ENCODE results near the gene ANTKMT. TPM values are rescaled to one million over a fixed set of nuclear protein-coding genes. Genes with fewer than 3 reads are reported as not detected.

ANTKMT gene, protein sequence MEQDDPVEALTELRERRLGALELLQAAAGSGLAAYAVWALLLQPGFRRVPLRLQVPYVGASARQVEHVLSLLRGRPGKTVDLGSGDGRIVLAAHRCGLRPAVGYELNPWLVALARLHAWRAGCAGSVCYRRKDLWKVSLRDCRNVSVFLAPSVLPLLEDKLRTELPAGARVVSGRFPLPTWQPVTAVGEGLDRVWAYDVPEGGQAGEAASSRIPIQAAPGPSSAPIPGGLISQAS
- total RNA-seq: 46.1 and 75.9 TPM in 2 replicates

DNA sequence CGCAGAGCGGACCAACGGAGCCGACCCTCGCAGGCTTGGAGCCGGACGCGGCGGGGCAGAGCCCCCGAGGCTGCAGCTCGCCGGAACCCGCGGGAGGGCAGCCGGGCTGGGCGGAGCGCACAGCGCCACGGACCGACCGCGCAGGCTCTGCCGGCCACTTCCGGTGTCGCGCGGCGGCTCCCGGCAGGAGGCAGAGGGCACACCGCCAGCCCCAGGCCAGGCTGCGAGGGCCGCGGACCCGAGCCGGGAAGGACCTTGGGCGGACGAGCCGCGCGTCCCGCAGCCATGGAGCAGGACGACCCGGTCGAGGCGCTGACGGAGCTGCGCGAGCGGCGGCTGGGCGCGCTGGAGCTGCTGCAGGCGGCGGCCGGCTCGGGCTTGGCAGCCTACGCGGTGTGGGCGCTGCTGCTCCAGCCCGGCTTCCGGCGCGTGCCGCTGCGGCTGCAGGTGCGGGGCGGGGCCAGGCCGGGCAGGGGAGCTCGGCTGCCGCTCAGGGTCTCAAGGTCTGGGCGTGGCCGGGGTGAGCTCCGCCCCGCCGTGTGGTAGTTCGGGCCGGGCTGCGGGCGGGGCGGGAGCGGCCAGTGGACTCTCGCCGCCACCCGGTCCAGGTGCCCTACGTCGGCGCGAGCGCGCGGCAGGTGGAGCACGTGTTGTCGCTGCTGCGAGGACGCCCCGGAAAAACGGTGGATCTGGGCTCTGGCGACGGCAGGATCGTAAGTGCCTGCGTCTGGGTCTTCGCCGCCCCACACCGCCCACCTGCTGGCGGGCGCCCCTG is at the start of gene ANTKMT:
TSS of gene ANTKMT (plus strand) at position 157 of the 775 bp plus-strand sequence. CDS start at position 286, 129 bp downstream.

DNA sequence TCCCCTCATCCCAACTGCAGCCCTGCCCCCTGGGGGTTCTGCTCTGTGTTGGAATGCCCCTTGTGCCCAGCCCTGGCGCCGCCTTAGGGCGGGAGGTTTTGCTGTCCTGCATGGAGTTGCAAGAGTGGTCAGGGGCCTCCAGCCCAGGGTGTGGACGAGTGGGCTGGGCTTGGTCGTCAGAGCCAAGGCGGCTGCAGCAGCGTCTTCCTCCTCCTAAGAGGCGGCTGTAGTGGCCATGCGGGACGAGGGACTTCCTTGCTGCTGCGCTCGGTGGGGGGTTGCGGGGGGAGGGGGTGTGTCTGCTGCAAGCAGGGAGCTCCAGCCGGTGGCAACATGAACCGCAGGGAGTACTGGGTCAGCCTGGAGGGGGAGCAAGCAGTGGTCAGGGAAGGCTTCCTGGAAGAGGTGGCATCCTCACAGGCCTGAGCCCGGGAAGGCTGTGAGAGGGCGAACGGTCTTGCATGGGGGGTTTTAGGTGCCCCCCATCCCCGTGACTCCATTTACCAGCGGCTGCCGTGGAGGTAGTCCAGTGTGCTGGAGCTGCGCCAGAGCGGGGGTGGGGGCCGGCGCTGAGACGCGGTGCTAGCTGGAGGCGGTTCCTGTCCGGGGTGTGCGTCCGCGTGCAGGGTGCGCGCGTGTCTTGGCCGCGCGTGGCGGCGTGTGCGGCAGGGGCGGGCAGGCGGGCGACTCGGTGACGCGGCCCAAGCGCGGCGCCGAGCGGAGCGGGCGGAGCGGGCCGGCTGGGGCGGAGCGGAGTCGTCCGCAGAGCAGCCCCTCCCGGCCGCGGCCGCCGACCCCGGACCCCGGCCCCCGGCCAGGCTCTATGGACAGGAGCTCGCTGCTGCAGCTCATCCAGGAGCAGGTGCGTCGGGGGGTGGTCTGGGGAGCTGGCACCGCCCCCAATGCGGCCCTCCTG is 45.7 kb upstream of the ANTKMT start, which contains the start of gene RHBDL1:
TSS of gene RHBDL1 (plus strand) at position 704 of the 916 bp plus-strand sequence. CDS start at position 824, 120 bp downstream.

DNA sequence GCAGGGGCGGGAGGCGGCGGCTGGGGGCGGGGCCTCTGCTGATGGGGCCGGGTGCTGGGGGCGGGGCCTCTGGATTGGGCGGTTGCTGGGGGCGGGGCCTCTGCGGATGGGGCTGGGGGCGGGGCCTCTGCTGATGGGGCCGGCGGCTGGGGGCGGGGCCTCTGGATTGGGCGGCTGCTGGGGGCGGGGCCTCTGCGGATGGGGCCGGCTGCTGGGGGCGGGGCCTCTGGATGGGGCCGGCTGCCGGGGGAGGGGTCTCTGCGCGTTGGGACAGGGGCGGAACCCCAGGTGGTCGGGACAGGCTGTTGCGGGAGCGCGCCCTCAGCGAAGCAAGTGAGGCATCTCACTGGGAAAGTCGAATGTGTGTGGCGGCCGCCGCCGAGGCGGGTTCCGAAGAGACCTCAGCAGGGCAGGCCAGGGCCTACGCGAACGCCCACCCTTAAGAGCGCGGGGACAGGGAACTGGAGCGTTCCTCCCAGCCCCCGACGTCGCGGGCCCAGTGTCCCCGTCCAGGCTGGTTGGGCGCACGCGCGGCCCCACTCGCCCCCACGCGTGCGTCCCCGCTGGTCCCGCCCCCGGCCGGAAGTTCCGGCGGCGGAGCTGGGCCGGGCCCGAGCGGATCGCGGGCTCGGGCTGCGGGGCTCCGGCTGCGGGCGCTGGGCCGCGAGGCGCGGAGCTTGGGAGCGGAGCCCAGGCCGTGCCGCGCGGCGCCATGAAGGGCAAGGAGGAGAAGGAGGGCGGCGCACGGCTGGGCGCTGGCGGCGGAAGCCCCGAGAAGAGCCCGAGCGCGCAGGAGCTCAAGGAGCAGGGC is 40.9 kb upstream of the ANTKMT start, which contains the start of gene STUB1:
TSS of gene STUB1 (plus strand) at position 597 of the 811 bp plus-strand sequence. CDS start at position 713, 116 bp downstream.

DNA sequence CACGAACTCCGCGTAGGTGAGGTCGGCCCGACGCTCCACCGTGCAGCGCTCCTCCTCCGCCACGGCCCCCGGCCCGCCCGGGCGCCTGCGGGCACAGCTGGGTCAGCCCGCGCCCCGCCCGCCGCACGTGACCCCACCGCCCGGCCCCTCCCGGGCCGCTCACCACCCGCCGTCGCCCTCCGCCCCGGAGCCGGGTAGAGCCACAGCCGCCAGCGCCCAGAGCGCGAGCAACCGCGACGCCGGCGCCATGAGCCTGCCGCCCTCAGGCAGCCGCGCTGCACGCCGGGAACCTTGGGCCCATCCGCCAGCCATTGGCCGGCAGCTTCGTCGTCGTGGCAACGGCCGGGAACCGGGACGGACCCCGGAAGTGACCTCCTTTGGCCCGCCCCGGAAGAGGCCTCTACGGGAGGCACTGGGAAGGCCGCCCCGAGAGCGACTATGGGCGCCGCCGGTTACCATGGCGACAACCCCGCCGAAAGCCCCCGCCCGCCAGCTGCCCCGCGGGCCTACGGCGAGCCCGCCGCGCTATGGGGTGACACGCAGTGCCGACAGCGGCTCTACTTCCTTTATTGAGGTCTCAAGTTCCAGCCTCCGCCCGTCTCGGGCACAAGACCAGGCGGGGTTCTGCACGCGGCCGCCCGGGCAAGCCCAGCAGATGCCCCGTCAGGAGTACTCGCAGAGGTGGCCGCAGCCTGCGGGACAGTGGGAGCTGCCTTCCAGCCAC is 36.7 kb upstream of the ANTKMT start, which contains the start of gene JMJD8:
TSS of gene JMJD8 (minus strand) at position 264 of the 724 bp plus-strand sequence. CDS start at position 249, 15 bp downstream.

DNA sequence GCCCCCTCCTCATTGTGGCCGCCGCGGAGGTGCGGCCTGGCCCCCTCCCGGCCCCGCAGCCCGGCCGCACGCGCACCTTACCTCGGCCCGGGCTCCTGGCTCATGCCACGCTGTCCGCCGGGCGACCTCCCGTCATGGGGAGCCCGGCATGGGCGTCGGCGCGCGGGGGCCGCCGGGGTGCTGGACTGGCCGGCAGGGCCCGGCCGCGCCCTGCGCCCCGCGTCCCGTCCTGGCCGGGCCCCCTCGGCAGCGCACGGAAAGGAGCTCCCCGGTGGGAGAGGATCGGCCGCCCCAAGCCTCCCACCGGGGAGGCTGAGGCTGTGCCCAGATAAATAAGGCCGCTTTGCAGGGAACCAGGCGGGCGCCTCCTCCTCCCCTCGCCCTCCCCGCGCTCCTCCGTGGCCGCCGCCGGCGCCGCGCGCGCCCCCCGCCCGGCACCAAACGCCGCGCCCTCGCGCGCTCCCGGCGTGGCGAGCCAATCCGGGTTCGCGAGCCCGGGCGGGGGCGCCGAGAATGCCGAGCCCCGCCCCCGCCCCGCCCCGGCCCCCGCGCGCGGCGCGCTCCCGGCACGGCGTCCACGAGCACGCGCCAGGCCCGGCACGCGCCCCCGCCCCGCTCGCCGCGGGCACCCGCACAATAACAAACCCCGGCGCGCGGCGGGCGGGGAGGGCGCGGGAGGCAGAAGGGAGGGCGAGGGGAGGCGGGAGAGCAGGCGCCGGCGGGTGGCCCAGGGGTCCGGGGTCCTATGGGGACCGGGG is 15.3 kb upstream of the ANTKMT start, which contains the start of gene FBXL16:
TSS of gene FBXL16 (minus strand) at position 371 of the 758 bp plus-strand sequence. CDS start 8,396 bp downstream, outside the sequence.

DNA sequence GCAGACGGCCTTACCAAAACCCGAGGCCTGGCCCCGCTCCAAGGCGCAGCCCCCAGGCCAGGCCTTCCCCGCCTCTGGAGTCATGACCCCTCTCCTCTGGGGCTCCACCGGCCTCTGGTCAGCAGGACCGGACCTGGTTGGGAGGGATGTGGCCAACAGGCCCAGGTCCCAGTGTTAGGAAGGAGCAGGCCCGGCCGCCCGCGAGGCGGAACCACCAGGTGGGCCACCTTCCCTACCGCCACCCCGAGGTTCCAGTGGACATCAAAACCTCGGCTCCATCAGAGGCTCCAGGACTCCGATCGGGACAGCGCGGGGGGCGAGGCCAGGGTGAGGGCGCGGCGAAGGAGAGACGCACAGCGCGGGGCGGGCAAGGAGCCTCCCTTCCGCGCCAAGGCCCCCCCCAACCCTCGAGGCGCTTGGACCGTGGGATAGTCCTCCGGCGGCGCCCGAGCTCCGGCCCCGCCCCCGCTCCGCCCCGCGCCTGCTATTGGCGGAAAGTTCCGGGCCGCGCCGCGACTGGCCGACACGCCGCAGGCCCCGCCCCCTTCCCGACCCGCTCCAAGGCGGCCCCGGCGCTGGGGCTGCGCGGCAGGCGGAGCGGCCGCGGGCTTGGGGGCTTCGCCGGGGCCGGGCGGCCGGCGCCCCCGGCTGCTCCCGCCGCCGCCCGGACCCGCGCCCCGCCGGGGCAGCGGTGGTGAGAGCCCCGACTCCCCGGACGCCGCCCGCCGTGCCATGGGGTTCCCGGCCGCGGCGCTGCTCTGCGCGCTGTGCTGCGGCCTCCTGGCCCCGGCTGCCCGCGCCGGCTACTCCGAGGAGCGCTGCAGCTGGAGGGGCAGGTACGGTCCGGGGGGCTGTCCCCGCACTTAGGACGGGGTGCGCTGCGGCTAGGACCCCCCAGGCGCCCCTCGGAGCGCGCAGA is 6.1 kb upstream of the ANTKMT start, which contains the start of gene METRN:
TSS of gene METRN (plus strand) at position 561 of the 919 bp plus-strand sequence. CDS start at position 733, 172 bp downstream.

DNA sequence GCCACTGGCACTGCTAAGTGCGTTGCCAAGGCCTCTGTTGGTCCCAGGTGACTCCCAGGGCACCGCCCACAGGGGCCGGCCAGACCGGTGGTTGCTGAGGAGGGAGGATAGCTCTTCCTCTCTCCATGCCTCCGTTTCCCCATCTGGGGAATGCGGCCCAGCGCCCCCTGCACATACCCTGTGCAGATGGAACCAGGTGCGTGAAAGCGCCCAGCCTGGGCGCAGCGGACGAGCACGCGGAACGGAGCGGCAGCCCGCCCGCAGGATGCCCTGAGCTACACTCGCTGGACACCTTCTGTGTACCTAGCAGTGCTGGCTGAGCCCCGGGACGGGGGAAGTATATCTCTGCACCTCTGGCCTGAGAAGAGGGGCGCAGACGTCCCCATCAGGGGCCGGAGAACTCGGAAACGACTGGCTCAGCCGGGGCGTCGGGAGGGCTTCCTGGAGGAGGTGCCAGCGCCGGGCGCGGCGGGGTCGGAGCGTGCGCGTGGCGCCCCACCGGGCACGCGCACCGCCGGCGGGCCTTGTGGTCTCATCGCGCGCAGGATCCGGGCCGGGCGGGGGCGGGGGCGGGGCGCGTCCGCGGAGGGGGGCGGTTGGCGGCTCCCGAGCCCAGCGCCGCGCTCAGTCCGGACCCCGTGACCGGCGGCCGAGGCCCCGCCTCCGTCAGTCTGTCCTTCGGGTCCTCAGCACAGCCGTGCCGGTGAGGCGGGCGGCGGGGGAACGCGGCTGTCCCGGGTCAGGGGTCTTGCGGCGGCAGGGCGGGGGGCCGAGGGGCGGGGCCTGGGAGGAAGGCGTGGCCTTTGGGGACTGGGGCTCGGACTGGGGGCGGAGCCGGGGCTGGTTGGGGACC is 5.7 kb downstream of the ANTKMT start, which contains the start of the genes CCDC78 and HAGHL:
TSS of gene CCDC78 (minus strand) at position 6 of the 853 bp plus-strand sequence. CDS start 76 bp downstream, outside the sequence.
TSS of gene HAGHL (plus strand) at position 669 of the 853 bp plus-strand sequence. CDS start 404 bp downstream, outside the sequence.

DNA sequence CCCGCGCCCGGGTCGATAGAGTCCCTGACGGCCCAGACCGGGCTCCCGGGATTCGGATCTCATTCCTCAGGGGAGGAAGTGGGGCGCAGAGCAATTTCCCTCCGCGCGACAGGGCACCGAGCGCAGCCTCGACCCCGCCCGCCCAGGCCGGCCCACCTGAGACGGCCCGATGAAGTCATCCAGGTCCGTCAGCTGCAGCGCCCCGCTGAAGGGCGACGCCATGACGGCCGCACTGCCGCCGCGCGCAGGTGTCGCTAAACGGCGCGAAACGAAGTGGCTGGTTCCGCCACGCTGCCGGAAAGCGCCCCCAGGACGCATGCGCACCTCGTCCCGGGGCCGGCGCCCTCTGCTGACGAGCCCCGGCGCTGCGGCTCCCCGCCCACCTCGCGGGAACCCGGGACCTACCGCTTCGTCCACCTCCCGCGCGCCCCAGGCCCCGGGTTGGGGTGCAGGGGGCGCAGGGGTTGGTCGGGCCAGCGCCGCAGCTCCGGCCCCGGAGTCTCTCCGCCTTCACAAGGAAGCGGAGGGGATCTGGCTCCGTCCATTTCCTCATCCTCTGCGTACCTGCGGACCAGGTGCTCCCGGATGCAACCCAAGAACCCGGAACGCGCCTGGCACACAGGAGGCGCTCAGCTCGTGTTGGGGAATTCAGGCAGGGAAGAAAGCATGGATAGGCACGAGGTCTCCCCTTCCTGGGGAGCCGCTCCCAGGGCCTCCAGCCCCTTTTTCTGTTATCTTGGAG is 20.0 kb downstream of the ANTKMT start, which contains the start of gene CIAO3:
TSS of gene CIAO3 (minus strand) at position 234 of the 742 bp plus-strand sequence. CDS start at position 222, 12 bp downstream.

DNA sequence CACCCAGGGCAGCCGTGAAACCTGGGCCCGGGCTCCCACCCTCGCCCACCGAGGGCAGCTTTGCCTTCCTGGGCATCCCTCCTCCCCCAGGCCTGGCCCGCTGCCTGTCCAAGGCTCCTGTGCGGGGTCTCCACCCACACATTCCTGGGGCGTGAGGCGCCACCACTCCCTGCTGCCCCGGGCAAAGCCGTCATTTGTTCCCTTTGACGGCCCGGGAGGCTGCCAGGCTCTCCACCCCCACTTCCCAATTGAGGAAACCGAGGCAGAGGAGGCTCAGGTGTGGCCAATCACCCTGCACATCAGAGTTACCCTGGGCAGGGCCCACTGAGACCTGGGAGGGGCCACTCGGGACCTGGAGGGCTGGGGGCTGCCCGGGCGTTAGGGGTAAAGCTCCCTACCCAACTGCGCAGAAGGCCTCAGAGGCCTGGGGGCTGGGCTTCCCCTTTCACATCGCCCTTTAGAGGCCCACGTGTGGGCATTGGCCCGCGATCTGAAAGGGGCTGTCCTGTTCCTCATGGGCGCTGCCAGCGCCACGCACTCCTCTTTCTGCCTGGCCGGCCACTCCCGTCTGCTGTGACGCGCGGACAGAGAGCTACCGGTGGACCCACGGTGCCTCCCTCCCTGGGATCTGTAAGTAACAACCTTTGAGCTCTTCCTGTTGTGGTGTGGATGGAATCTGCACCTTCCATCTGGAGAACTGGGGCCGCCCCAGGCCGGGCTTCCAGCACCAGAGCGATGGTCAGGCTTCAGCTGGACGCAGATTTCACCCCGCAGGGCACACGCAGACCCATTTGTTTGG is 39.8 kb downstream of the ANTKMT start, which contains the start of gene MSLN:
TSS of gene MSLN (plus strand) at position 190 of the 799 bp plus-strand sequence. CDS start 1,947 bp downstream, outside the sequence.

Other genes with a start within 250 kb of the ANTKMT start
- gene CAPN15, start 193.4 kb upstream of the ANTKMT start, total RNA-seq: 45.1 and 52.1 TPM in 2 replicates
- gene PRR35, start 160.8 kb upstream of the ANTKMT start, total RNA-seq: not detected in 2 replicates
- gene NHLRC4, start 154.1 kb upstream of the ANTKMT start, total RNA-seq: 0.28 TPM in 1 of 2 replicates, not detected in the other
- 25.6 and 30.4 TPM in 2 replicates for gene PIGQ, start 151.2 kb upstream of the ANTKMT start, total RNA-seq
- 21.7 and 24.5 TPM in 2 replicates for gene RAB40C, start 131.1 kb upstream of the ANTKMT start, total RNA-seq
- 0.14 and 0.21 TPM in 2 replicates for gene WFIKKN1, start 90.2 kb upstream of the ANTKMT start, total RNA-seq
- 184 and 265 TPM in 2 replicates for gene METTL26, start 84.8 kb upstream of the ANTKMT start, total RNA-seq
- gene MCRIP2, start 79.3 kb upstream of the ANTKMT start, total RNA-seq: 51.2 and 60.1 TPM in 2 replicates
- 11.3 and 15.0 TPM in 2 replicates for gene WDR90, start 71.8 kb upstream of the ANTKMT start, total RNA-seq
- 57.4 and 65.5 TPM in 2 replicates for gene RHOT2, start 53.0 kb upstream of the ANTKMT start, total RNA-seq
- 3.6 and 4.2 TPM in 2 replicates for gene RHBDL1, start 45.5 kb upstream of the ANTKMT start, total RNA-seq
- 193 and 214 TPM in 2 replicates for gene STUB1, start 40.7 kb upstream of the ANTKMT start, total RNA-seq
- 41.0 and 56.5 TPM in 2 replicates for gene JMJD8, start 36.8 kb upstream of the ANTKMT start, total RNA-seq
- 12.5 and 12.6 TPM in 2 replicates for gene WDR24, start 30.7 kb upstream of the ANTKMT start, total RNA-seq
- 1.7 and 1.8 TPM in 2 replicates for gene FBXL16, start 15.3 kb upstream of the ANTKMT start, total RNA-seq
- gene METRN, start 6.0 kb upstream of the ANTKMT start, total RNA-seq: 132 and 150 TPM in 2 replicates
- gene CCDC78, start 5.3 kb downstream of the ANTKMT start, total RNA-seq: 1.7 and 3.4 TPM in 2 replicates
- gene HAGHL, start 6.0 kb downstream of the ANTKMT start, total RNA-seq: 13.5 and 21.9 TPM in 2 replicates
- gene CIAO3, start 19.9 kb downstream of the ANTKMT start, total RNA-seq: 24.1 and 35.5 TPM in 2 replicates
- 11.5 and 12.4 TPM in 2 replicates for gene MSLN, start 39.6 kb downstream of the ANTKMT start, total RNA-seq
- gene RPUSD1, start 67.2 kb downstream of the ANTKMT start, total RNA-seq: 48.0 and 50.6 TPM in 2 replicates
- gene CHTF18, start 67.5 kb downstream of the ANTKMT start, total RNA-seq: 24.4 and 24.5 TPM in 2 replicates
- gene GNG13, start 79.6 kb downstream of the ANTKMT start, total RNA-seq: not detected in 2 replicates
- 3.9 and 8.5 TPM in 2 replicates for gene LMF1, start 249.8 kb downstream of the ANTKMT start, total RNA-seq